Skeletal muscle tissue (tissue), 4 donors: ENCODE results near the gene PPP1R12B. TPM values are rescaled to one million over a fixed set of nuclear protein-coding genes. Genes with fewer than 3 reads are reported as not detected.
"Not testable (repeated sequence)": the region's sequence is repeated elsewhere in the genome, so short reads cannot be mapped to it uniquely, and the experiment has no call there.

Experiments used
- H3K27ac ChIP-seq: one replicate; pipeline ENCODE4 v1.7.0; 2013; ENCODE audit warnings: mild to moderate bottlenecking, low read depth, low read length, inconsistent platforms
- H3K27me3 ChIP-seq, 3 donors: one replicate each; pipeline ENCODE4 v1.7.0; 2013; ENCODE audit warnings: low read length in 3 of 3; ENCODE audit not compliant: control insufficient read depth in 3 of 3, insufficient read depth in 3 of 3
- H3K36me3 ChIP-seq, 3 donors: one replicate each; pipeline ENCODE4 v1.7.0; 2013; ENCODE audit warnings: low read length in 3 of 3; ENCODE audit not compliant: control insufficient read depth in 3 of 3, insufficient read depth in 3 of 3
- H3K4me1 ChIP-seq, 3 donors: one replicate each; pipeline ENCODE4 v1.7.0; 2013; ENCODE audit warnings: low read length in 3 of 3, mild to moderate bottlenecking in 3 of 3; ENCODE audit not compliant: control insufficient read depth in 3 of 3, insufficient read depth in 3 of 3
- H3K4me3 ChIP-seq, 3 donors: one replicate each; pipeline ENCODE4 v1.7.0; 2013; ENCODE audit warnings: low read length in 3 of 3
- H3K9ac ChIP-seq, 3 donors: one replicate each; pipeline ENCODE4 v1.7.0; 2013; ENCODE audit warnings: low read length in 3 of 3, mild to moderate bottlenecking in 3 of 3, moderate library complexity in 2 of 3, low read depth in 1 of 3
- H3K9me3 ChIP-seq, 3 donors: one replicate each; pipeline ENCODE4 v1.7.0; 2013; ENCODE audit warnings: low read length in 3 of 3; ENCODE audit not compliant: control insufficient read depth in 3 of 3
- total RNA-seq: library from RNA; depleted of rRNA; stranded (reverse); fragments of >200 nt; gene quantifications from one replicate; pipeline ENCODE4 v1.2.3, GENCODE V29; 2014
- donor health status: Osteomylitis.

Gene PPP1R12B
- total RNA-seq, 1 donor from 2014 or later, result 73.6 TPM

DNA sequence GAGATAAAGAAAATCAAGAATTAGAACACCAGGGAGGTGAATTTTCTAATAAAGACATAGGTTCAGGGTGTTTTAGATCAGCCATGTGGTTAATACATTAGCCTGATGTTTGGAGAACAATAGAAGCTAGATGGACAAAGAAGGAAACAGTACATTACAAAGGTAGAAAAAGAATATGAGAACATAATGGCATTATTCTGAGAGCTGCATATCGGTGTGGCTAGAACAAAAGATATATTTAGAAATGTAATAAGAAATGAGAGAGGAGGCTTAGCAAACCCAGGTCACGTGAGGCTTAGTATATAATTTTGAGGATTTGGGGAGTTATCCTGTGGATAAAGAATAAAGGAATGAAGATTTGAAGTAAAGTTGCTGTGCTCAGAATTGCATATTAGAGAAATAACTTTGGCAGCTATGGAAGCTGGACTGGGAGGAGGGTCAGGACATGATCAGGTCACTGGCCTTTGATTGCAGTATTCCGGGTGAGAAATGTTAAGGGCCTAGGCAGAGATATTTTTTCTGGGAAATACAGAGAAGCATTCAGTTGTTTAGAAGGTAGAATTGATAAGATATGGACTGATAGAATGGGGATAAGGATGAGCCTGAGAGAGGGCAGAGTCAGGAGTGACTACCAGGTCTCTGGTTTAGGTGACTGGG lies 197.3 kb downstream of the PPP1R12B start:
- not testable (repeated sequence) for H3K9ac ChIP-seq, H3K4me3 ChIP-seq, H3K9me3 ChIP-seq, H3K27me3 ChIP-seq, H3K36me3 ChIP-seq
- peaks cover 28 to 33% (median 31%) of the 10 kb centered on the region in 3 donors for H3K4me1 ChIP-seq
- H3K27ac ChIP-seq, result peak overlapping the region; percentile 60

DNA sequence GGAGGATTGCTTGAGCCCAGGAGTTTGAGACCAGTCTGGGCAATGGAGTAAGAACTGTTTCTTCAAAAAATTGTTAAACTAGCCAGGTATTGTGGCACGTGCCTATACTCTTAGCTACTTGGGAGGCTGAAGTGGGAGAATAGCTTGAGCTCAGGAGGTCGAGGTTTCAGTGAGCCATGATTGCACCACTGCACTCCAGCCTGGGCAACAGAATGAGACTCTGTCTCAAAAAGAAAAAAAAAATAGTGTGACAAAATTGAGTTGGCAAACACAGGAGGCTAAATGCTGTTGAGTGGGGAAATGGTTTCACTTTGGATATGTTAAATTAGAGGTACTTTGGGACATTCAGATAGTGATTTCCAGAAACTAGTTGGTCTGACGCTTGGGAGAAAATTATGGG lies 197.9 kb downstream of the PPP1R12B start:
- not testable (repeated sequence) for H3K36me3 ChIP-seq, H3K4me3 ChIP-seq, H3K9ac ChIP-seq, H3K9me3 ChIP-seq, H3K27me3 ChIP-seq
- Histone ChIP-seq H3K27ac (peak overlapping the region; percentile 60), H3K4me1 (peaks cover 28 to 33% (median 31%) of the 10 kb centered on the region in 3 donors)

DNA sequence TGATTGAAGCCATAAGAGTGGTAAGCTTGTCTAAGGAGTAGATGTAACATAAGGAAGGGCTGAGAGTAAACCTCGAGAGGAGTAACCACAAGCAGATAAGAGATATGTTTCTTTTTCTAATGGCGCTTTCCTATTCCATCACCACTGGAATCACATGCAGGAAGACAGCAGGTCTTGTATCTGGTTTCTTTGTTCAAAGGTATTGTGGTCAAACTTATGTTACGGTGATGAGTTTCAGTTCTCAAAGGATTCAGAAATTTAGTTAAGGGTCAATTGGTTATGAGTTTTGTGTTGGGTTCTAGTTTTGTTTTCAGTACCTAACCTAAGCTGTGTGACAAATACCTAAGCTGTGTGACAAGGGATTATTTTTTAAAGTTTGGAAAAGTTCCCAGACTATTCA lies 198.3 kb downstream of the PPP1R12B start:
- Histone ChIP-seq H3K27ac (peak overlapping the region; percentile 60), H3K4me1 (peaks cover 32 to 36% (median 34%) of the 10 kb centered on the region in 3 donors)
- H3K27me3 ChIP-seq, H3K4me3 ChIP-seq, H3K9ac ChIP-seq, H3K36me3 ChIP-seq, H3K9me3 ChIP-seq: not testable (repeated sequence)

DNA sequence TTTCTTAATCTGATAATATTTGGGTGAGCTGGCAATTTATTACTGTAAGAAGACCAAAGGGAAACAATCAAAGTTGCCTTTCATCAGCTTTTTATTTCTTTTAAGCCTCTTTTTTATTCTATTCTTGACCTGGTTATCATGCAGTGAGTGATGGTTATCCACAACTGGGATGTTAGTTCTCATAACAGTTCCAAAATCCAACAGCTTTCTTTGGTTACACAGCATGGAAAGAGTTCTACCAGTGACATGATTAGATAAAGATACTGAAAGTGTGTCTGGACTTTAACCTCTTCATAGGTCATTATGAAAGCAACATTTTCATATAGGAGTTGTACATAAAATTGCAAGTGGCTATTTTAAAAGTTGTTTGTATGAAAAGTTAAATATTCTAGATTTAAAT lies 198.7 kb downstream of the PPP1R12B start:
- Histone ChIP-seq H3K27ac (peak overlapping the region; percentile 60), H3K4me1 (peaks cover 32 to 34% (median 33%) of the 10 kb centered on the region in 3 donors), H3K9ac (no peak overlapping the region), H3K36me3 (no peaks in the 10 kb centered on the region), H3K9me3 (no peaks in the 10 kb centered on the region), H3K4me3 (no peak overlapping the region), H3K27me3 (no peaks in the 10 kb centered on the region)

DNA sequence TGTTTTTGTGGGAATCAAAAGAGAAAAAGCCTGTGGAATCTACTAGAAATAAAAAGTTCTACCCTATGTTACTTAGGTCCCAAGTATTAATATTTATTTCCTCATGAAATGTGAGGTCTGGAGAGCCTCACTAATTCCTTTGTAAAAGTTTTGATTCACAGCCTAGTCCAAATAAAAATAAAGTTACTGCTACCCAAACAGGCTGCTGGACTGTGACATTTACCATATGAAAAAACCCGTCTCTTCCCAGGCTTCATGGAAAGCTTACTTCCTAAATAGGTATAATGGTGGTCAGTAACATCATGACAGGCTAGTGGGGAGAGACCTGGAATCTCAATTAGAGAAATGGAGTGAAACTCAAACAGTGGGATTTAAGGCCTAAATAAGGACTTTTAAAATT lies 201.6 kb downstream of the PPP1R12B start:
- H3K9me3 ChIP-seq, H3K4me3 ChIP-seq, H3K36me3 ChIP-seq, H3K27ac ChIP-seq, H3K27me3 ChIP-seq, H3K9ac ChIP-seq: not testable (repeated sequence)
- H3K4me1 ChIP-seq, result peaks cover 20 to 36% (median 33%) of the 10 kb centered on the region in 3 donors

DNA sequence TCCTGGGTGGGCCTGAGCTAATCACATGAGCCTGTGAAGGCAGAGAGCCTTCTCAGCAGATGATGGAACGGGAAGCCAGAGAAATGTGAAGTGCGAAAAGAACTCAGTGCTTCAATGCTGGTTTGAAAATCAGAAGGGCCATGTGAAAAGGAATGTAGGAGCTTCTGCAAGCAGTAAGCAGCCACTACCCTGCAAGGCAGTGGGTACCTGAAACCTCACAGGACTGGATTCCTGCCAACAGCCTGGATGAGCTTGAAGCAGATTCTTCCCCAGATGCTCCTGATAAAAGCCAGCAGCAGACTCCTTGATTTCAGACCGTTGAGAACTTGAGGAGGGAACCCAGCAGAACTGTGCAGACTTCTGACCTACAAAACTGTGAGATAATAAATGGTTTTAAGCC lies 203.2 kb downstream of the PPP1R12B start:
- H3K27ac ChIP-seq, result no peak overlapping the region
- H3K27me3 ChIP-seq, result no peaks in the 10 kb centered on the region
- H3K36me3 ChIP-seq, result no peaks in the 10 kb centered on the region
- peak overlapping the region in 1 of 3 donors; percentile 33 for H3K9ac ChIP-seq
- no peaks in the 10 kb centered on the region for H3K9me3 ChIP-seq
- peaks cover 7 to 22% (median 20%) of the 10 kb centered on the region in 3 donors for H3K4me1 ChIP-seq
- H3K4me3 ChIP-seq, result no peak overlapping the region

DNA sequence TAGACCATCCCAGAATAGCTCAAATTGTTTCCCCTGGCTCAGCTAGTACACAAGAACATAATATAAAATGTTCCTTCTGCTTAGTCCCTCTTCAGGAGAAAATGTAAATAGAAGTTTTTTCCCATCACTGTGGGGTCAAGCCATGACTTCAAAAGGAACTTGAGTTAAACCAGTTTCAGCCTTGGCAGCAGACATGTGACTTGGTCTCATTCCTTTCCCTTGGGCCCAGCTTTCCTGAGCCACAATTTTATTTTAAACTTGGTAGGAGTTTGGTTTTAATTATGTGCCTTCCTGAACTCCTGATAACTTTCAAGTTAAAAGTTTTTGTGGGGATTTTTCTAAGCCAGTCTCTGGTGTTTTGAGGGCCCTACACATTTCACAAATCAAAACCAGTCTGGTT lies 204.1 kb downstream of the PPP1R12B start:
- not testable (repeated sequence) for H3K9ac ChIP-seq, H3K9me3 ChIP-seq, H3K36me3 ChIP-seq, H3K4me3 ChIP-seq, H3K27me3 ChIP-seq
- H3K4me1 ChIP-seq, result peaks cover 3 to 18% (median 17%) of the 10 kb centered on the region in 3 donors
- peak overlapping the region; percentile 56 for H3K27ac ChIP-seq

DNA sequence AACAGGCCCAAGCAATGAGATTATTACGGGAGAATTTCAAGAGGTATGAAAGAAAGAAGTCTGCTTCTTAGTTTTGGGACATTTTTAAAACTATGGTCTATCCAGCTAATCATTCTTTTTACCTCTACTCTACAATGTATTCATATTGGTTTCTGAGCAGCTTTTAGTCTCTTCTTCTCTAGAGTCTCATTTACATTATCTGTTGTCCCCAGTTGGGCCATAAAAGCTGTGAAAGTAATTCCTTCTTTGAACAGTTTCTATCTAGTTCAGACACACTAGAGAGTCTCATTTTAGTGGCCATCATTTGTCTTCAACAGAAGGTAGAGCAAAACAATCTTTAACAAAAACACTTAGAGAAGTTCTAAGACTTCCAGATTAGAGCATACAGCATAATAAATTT lies 204.6 kb downstream of the PPP1R12B start:
- Histone ChIP-seq H3K4me1 (peaks cover 3 to 18% (median 16%) of the 10 kb centered on the region in 3 donors), H3K27ac (peak overlapping the region; percentile 56)
- H3K36me3 ChIP-seq, H3K9me3 ChIP-seq, H3K4me3 ChIP-seq, H3K9ac ChIP-seq, H3K27me3 ChIP-seq: not testable (repeated sequence)

DNA sequence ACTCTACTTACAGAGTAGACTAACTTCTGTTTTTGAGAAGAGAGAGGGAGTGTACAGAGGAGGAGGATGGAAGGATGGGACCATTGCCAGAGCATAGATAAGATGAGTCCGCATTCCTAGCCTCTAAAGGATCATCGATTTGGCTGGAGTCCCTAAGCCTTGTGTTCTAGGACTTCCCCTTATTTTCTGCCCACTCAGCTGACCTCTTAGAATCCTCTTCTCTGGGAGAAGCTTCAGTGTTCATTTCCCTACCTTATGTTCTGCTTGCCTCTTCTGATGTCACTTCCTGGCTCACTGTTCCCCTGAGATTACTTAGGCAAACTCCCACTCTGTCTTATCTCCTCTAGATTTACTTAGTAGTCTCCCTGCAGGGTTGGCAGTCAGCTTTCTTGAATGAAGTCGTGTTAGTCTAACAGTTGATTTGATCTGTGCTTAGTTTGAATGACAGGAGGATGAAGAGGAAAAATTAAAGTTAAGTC lies 205.1 kb downstream of the PPP1R12B start:
- Histone ChIP-seq H3K27me3 (no peaks in the 10 kb centered on the region), H3K36me3 (no peaks in the 10 kb centered on the region), H3K9me3 (no peaks in the 10 kb centered on the region), H3K4me1 (peaks cover 3 to 18% (median 16%) of the 10 kb centered on the region in 3 donors), H3K4me3 (no peak overlapping the region), H3K27ac (peak overlapping the region; percentile 56), H3K9ac (no peak overlapping the region)

DNA sequence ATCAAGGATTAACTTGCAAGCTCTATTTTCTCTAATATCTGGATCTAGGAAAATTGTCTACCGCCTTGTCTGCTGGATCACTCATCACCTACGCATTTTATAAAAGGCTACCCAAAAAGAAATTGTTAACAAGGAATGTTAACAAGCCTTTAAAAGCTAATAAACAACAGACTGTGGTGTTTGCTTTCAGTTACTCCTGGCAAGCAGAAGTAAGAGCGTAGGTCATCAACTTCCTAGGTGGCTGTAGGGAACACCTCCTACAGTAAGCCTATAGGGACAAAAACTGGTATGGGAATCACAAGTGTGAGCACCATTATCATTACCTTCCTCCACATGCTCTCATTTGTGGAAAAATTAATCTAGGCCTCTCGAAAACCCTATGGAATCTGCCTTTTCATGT lies 206.1 kb downstream of the PPP1R12B start:
- H3K27me3 ChIP-seq, H3K9me3 ChIP-seq, H3K4me3 ChIP-seq, H3K9ac ChIP-seq, H3K36me3 ChIP-seq, H3K27ac ChIP-seq: not testable (repeated sequence)
- H3K4me1 ChIP-seq, result peaks cover 3 to 16% (median 16%) of the 10 kb centered on the region in 3 donors
